HEK293 (cell line): ENCODE measurements around the gene PSMC5.
A peak's percentile ranks its signal among the peaks of the same experiment; 100 is the strongest.

Experiments
- CTCF ChIA-PET: fragments of 350-600 bp; formaldehyde crosslinking; extraction: SDS; loops from one replicate; lab custom pipeline; 2021; ENCODE audit warnings: antibody characterized with exemption; lab: Yijun Ruan, JAX
- POLR2A ChIA-PET: fragments of 300-600 bp; formaldehyde crosslinking; extraction: SDS; loops from one replicate; lab custom pipeline; 2020; ENCODE audit warnings: antibody characterized with exemption, inconsistent platforms; lab: Yijun Ruan, JAX
- H3K27ac ChIP-seq: fragments of 200-500 bp; sonication (Bioruptor generic); 2 replicates; pipeline ENCODE4 v1.5.1; 2014; ENCODE audit warnings: low read depth, low read length, control low read depth, inconsistent platforms; ENCODE audit errors: extremely low read depth
- H3K36me3 ChIP-seq, 2 experiments: fragments of 200-500 bp in 1 of 2; sonication (Bioruptor generic) in 1 of 2; 1 replicate in 1 of 2; 2 replicates in 1 of 2; pipeline ENCODE4 v1.5.1; 2014 to 2017; ENCODE audit warnings: inconsistent platforms in 2 of 2, low read length in 2 of 2; ENCODE audit not compliant: control insufficient read depth in 2 of 2, insufficient read depth in 1 of 2
- H3K4me1 ChIP-seq: fragments of 200-500 bp; sonication (Bioruptor generic); 2 replicates; pipeline ENCODE4 v1.5.1; 2014; ENCODE audit warnings: mild to moderate bottlenecking, low read length, inconsistent platforms; ENCODE audit not compliant: control insufficient read depth, insufficient read depth
- H3K4me3 ChIP-seq: 2 replicates; pipeline ENCODE4 v1.5.1; 2011; ENCODE audit warnings: low read depth, mild to moderate bottlenecking, control low read depth, low read length, moderate library complexity
- H3K9me3 ChIP-seq: fragments of 200-500 bp; sonication (Bioruptor generic); 2 replicates; pipeline ENCODE4 v1.5.1; 2014; ENCODE audit warnings: low read depth, low read length, inconsistent platforms; ENCODE audit not compliant: control insufficient read depth, insufficient read depth
- AEBP2 ChIP-seq: fragments of 450-650 bp; formaldehyde crosslinking; IDR thresholded peaks from 2 replicates; pipeline ENCODE4 v1.5.1; 2016; ENCODE audit warnings: missing biosample characterization, missing genetic modification characterization, borderline replicate concordance
- HOXA7 ChIP-seq: sonication (generic); formaldehyde crosslinking; IDR thresholded peaks from 2 replicates; pipeline ENCODE4 v1.8.1; 2022; ENCODE audit warnings: missing genetic modification reagents, borderline replicate concordance
- IKZF3 ChIP-seq: fragments of 450-650 bp; IDR thresholded peaks from 2 replicates; pipeline ENCODE4 v1.5.0; 2018; ENCODE audit warnings: missing biosample characterization, mild to moderate bottlenecking, missing genetic modification characterization, moderate library complexity
- KLF9 ChIP-seq: fragments of 450-650 bp; formaldehyde crosslinking; IDR thresholded peaks from 2 replicates; pipeline ENCODE4 v1.5.1; 2016; ENCODE audit warnings: missing biosample characterization, missing genetic modification characterization, low read depth
- PRDM1 ChIP-seq: fragments of 450-650 bp; formaldehyde crosslinking; IDR thresholded peaks from 2 replicates; pipeline ENCODE4; 2016; ENCODE audit warnings: missing biosample characterization, missing genetic modification characterization
- REPIN1 ChIP-seq: fragments of 450-650 bp; formaldehyde crosslinking; IDR thresholded peaks from 2 replicates; pipeline ENCODE4 v1.5.1; 2017; ENCODE audit warnings: missing biosample characterization, missing genetic modification characterization, low read depth
- TRIM28 ChIP-seq: IDR thresholded peaks from 2 replicates; pipeline ENCODE4 v1.6.1; 2011; ENCODE audit warnings: low read length, control low read depth, borderline replicate concordance
- WT1 ChIP-seq: fragments of 450-650 bp; formaldehyde crosslinking; IDR thresholded peaks from 2 replicates; pipeline ENCODE4 v1.5.1; 2016; ENCODE audit warnings: missing biosample characterization, missing genetic modification characterization
- YY2 ChIP-seq: fragments of 450-650 bp; formaldehyde crosslinking; IDR thresholded peaks from 2 replicates; pipeline ENCODE4 v1.5.1; 2016; ENCODE audit warnings: missing biosample characterization, missing genetic modification characterization
- ZBTB1 ChIP-seq: fragments of 450-650 bp; formaldehyde crosslinking; IDR thresholded peaks from 2 replicates; pipeline ENCODE4 v1.5.1; 2016; ENCODE audit warnings: missing biosample characterization, missing genetic modification characterization
- ZBTB10 ChIP-seq: fragments of 450-650 bp; formaldehyde crosslinking; IDR thresholded peaks from 2 replicates; pipeline ENCODE4 v1.5.1; 2016; ENCODE audit warnings: missing biosample characterization, missing genetic modification characterization
- ZBTB20 ChIP-seq: fragments of 450-650 bp; formaldehyde crosslinking; IDR thresholded peaks from 2 replicates; pipeline ENCODE4 v1.5.1; 2016; ENCODE audit warnings: missing biosample characterization, missing genetic modification characterization
- ZBTB26 ChIP-seq: fragments of 450-650 bp; formaldehyde crosslinking; optimal IDR thresholded peaks from 2 replicates; pipeline ENCODE3; 2016; ENCODE audit warnings: missing biosample characterization, mild to moderate bottlenecking, missing genetic modification characterization
- ZBTB48 ChIP-seq: fragments of 450-650 bp; formaldehyde crosslinking; IDR thresholded peaks from 2 replicates; pipeline ENCODE4 v1.5.1; 2016; ENCODE audit warnings: missing biosample characterization, missing genetic modification characterization
- ZNF10 ChIP-seq: fragments of 450-650 bp; formaldehyde crosslinking; IDR thresholded peaks from 2 replicates; pipeline ENCODE4 v1.5.1; 2017; ENCODE audit warnings: missing biosample characterization, missing genetic modification characterization
- ZNF138 ChIP-seq: fragments of 450-650 bp; formaldehyde crosslinking; IDR thresholded peaks from 2 replicates; pipeline ENCODE4 v1.5.1; 2016; ENCODE audit warnings: missing biosample characterization, missing genetic modification characterization, borderline replicate concordance
- ZNF211 ChIP-seq: fragments of 450-650 bp; formaldehyde crosslinking; IDR thresholded peaks from 2 replicates; pipeline ENCODE4 v1.5.1; 2016; ENCODE audit warnings: low read depth, missing biosample characterization, missing genetic modification characterization
- ZNF311 ChIP-seq: fragments of 450-650 bp; formaldehyde crosslinking; IDR thresholded peaks from 2 replicates; pipeline ENCODE4 v1.5.1; 2017; ENCODE audit warnings: missing biosample characterization, missing genetic modification characterization, borderline replicate concordance
- ZNF324 ChIP-seq: fragments of 450-650 bp; formaldehyde crosslinking; IDR thresholded peaks from 2 replicates; pipeline ENCODE4 v1.5.1; 2016; ENCODE audit warnings: missing biosample characterization, missing genetic modification characterization
- ZNF366 ChIP-seq: fragments of 450-650 bp; formaldehyde crosslinking; conservative IDR thresholded peaks from 2 replicates; pipeline ENCODE4 v1.5.1; 2016; ENCODE audit warnings: missing biosample characterization, missing genetic modification characterization
- ZNF416 ChIP-seq: fragments of 450-650 bp; formaldehyde crosslinking; IDR thresholded peaks from 2 replicates; pipeline ENCODE4 v1.5.1; 2016; ENCODE audit warnings: missing biosample characterization, missing genetic modification characterization
- ZNF473 ChIP-seq: fragments of 450-650 bp; formaldehyde crosslinking; IDR thresholded peaks from 2 replicates; pipeline ENCODE4 v1.5.1; 2017; ENCODE audit warnings: missing biosample characterization, missing genetic modification characterization
- ZNF580 ChIP-seq: fragments of 450-650 bp; formaldehyde crosslinking; IDR thresholded peaks from 2 replicates; pipeline ENCODE4 v1.5.1; 2016; ENCODE audit warnings: missing biosample characterization, missing genetic modification characterization
- ZNF624 ChIP-seq: fragments of 450-650 bp; formaldehyde crosslinking; IDR thresholded peaks from 2 replicates; pipeline ENCODE4 v1.5.1; 2017; ENCODE audit warnings: missing biosample characterization, missing genetic modification characterization
- ZNF639 ChIP-seq: fragments of 450-650 bp; formaldehyde crosslinking; IDR thresholded peaks from 2 replicates; pipeline ENCODE4 v1.5.1; 2016; ENCODE audit warnings: missing biosample characterization, missing genetic modification characterization
- TF ChIP-seq, protein P1 (sequence below): IDR thresholded peaks from 2 replicates; pipeline ENCODE4 v1.6.1; 2011; ENCODE audit warnings: mild to moderate bottlenecking, low read depth, low read length, borderline replicate concordance
- TF ChIP-seq, protein P2 (sequence below): fragments of 450-650 bp; formaldehyde crosslinking; IDR thresholded peaks from 2 replicates; pipeline ENCODE4 v1.5.1; 2017; ENCODE audit warnings: missing biosample characterization, missing genetic modification characterization

Gene PSMC5

GRCh38 chr17:63827002-63827800 is at the start of gene PSMC5, which contains the start of gene FTSJ3 (continued):
- TF ChIP-seq, protein P1, sequence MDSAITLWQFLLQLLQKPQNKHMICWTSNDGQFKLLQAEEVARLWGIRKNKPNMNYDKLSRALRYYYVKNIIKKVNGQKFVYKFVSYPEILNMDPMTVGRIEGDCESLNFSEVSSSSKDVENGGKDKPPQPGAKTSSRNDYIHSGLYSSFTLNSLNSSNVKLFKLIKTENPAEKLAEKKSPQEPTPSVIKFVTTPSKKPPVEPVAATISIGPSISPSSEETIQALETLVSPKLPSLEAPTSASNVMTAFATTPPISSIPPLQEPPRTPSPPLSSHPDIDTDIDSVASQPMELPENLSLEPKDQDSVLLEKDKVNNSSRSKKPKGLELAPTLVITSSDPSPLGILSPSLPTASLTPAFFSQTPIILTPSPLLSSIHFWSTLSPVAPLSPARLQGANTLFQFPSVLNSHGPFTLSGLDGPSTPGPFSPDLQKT: peak; percentile 49; the same call in 1 of the 2 replicates
- TF ChIP-seq KLF9 (tag by site-specific recombination) (peak; percentile 95), ZNF366 (tag by site-specific recombination) (peak; percentile 86), IKZF3 (tag by site-specific recombination) (peak; percentile 39; the same call in 1 of the 2 replicates), YY2 (tag by site-specific recombination) (peak; percentile 96), AEBP2 (no peak), WT1 (no peak), ZNF580 (tag by site-specific recombination) (peak; percentile 33; the same call in 1 of the 2 replicates), ZBTB20 (tag by site-specific recombination) (peak; percentile 63; the same call in 1 of the 2 replicates), ZNF473 (tag by site-specific recombination) (no peak), TRIM28 (peak; percentile 19; the same call in 1 of the 2 replicates), ZNF624 (tag by site-specific recombination) (no peak), ZNF324 (tag by site-specific recombination) (peak; percentile 54; the same call in 1 of the 2 replicates), ZNF416 (tag by site-specific recombination) (no peak), ZBTB26 (tag by site-specific recombination) (peak; percentile 52), ZNF311 (tag by site-specific recombination) (no peak), REPIN1 (tag by site-specific recombination) (0 out of 2 replicates have a peak, but pooled peaks have one; percentile 35), ZNF138 (tag by site-specific recombination) (no peak), ZBTB10 (tag by site-specific recombination) (no peak)

GRCh38 chr17:63780507-63780906 is 46.7 kb upstream of the PSMC5 start:
- ChIA-PET CTCF (interaction anchor here (0.5 to 1.0 kb wide), 2 partner anchors 54 to 104 kb away, joined by 3 read pairs; no protein-coding TSS in a partner anchor), POLR2A (interaction anchor here (0.5 to 0.6 kb wide), 3 partner anchors 30 to 159 kb away, joined by 3 to 4 read pairs (median 3); partner anchors contain the start of gene MAP3K3)
- H3K27ac ChIP-seq: no peak overlapping the region
- H3K4me1 ChIP-seq: peaks cover 3% of the 10 kb centered on the region
- H3K36me3 ChIP-seq: peaks cover 53 to 86% of the 10 kb centered on the region in 2 experiments
- no peaks in the 10 kb centered on the region for H3K9me3 ChIP-seq
- no peak overlapping the region for H3K4me3 ChIP-seq
- peak; percentile 85 for TF ChIP-seq PRDM1 (tag by site-specific recombination)
- TF ChIP-seq ZNF10 (tag by site-specific recombination): peak; percentile 92
- no peak for TF ChIP-seq ZNF211 (tag by site-specific recombination)
- TF ChIP-seq ZBTB48 (tag by site-specific recombination): peak; percentile 42; the same call in 1 of the 2 replicates
- TF ChIP-seq HOXA7: no peak
- TF ChIP-seq, protein P2, sequence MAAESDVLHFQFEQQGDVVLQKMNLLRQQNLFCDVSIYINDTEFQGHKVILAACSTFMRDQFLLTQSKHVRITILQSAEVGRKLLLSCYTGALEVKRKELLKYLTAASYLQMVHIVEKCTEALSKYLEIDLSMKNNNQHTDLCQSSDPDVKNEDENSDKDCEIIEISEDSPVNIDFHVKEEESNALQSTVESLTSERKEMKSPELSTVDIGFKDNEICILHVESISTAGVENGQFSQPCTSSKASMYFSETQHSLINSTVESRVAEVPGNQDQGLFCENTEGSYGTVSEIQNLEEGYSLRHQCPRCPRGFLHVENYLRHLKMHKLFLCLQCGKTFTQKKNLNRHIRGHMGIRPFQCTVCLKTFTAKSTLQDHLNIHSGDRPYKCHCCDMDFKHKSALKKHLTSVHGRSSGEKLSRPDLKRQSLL (tag by site-specific recombination): 0 out of 2 replicates have a peak, but pooled peaks have one; percentile 56
- TF ChIP-seq ZNF138 (tag by site-specific recombination): no peak
- no peak for TF ChIP-seq ZNF639 (tag by site-specific recombination)
- TF ChIP-seq ZBTB1 (tag by site-specific recombination): no peak
